IMR-90 (cell line): ENCODE measurements around the gene BLMH.

Experiments
- CTCF ChIP-seq: conservative IDR thresholded peaks from 2 replicates; pipeline ENCODE4 v1.5.1; 2012; ENCODE audit warnings: mild to moderate bottlenecking, low read depth, low read length, improper control_type of control experiment
- RFX5 ChIP-seq: IDR thresholded peaks from 2 replicates; pipeline ENCODE4 v1.8.0; 2012; ENCODE audit warnings: low read depth, mild to moderate bottlenecking, low read length, moderate library complexity

GRCh38 chr17:30278032-30278431 is 13.7 kb downstream of the BLMH start:
- TF ChIP-seq CTCF (peak; percentile 59), RFX5 (no peak)
